Smooth muscle cell of the brain vasculature (primary cell): ENCODE results near the gene RIMBP2.

Experiments
- DNase-seq: peaks from one replicate; pipeline ENCODE4 v3.0.0-alpha.2; 2012; ENCODE audit warnings: low read depth, low spot score

RIMBP2 gene

DNA sequence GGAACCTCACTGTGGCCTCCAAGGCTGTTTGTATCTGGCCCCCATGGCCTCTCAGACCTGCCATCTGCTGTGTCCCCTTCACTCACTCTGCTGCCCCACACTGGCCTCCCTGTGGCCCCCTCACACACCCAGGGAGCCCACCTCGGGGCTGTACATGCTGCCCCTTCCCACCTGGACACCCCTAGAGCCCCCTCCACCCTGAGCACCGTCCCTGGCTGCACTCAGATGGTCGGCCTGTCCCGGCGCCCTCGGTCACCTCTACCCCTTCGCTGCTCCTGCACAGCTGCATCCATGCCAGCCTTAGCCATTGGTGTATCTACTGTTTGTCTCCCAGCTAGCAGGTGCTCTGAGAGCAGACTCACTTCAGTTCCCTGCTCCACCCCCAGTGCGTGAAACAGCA lies 144.4 kb downstream of the RIMBP2 start:
- DNase-seq = no peak

DNA sequence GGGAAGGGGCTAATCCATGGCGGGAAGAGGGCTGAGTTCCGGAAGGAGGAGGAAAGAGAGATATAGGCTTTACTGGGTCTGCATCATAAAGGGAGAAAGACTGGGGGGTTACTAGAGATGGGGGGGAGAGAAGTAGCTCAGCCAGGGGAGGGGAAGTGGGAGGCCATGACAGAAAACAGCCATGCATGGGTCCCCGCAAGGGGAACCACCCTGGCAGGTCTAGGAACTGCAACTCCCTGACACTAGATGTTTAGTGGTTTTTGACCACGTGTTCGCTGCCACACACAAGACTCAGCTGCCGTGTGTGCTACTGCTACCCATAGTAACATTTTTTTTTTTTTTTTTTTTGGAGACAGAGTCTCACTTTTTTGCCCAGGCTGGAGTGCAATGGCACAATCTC lies 145.0 kb downstream of the RIMBP2 start:
- DNase-seq = no peak

DNA sequence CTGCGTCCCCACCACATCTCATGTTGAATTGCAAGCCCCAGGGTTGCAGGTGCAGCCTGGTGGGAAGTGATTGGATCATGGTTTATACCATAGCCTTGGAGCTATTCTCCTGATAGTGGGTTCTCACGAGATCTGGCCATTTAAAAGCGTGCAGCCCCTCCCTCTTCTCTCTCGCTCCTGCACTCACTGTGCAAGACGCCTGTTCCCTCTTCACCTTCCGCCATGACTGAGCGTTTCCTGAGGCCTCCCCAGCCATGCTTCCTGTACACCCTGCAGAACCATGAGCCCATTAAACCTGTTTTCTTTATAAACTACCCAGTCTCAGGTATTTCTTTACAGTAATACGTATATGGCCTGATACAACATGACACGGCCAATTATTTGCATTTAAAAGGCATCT lies 146.6 kb downstream of the RIMBP2 start:
- DNase-seq = no peak

DNA sequence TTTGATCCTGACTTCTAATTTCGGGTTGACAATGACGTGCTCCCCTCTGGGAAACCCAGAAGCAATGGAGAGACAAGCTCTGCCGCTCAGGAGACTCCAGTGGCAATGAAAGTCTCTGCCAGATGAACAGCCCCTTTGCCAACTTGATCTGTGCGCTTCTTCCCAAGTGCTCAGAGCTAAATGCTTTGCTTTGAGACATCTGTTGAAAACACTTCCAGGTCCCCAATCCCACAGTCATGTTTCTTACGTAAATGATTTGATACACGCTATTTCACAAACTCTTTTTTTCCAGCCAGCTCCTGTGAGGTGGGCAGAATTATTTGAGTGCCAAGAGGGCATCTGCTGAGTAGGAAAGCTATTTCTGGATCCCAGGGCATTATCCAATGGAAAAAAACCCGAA lies 147.6 kb downstream of the RIMBP2 start:
- DNase-seq = no peak

DNA sequence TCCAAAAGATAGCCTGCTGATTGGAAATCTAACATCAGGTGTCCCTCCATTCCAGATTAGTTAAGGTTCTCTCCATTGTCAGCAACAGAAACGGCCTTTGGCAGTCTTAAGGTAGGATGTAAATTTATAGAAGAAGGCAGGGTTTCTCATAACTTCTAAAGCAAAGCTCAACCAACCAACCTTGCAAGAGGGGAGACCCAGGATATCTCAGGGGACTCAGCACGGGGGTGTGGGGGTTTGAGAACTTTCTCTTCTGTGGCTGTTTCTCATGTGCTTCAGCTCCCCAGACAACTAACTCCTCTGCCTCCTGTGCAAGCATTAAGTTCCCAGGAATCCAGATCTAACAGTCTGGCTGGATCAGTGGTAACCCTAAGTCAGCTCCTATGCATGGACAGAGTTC lies 148.1 kb downstream of the RIMBP2 start:
- DNase-seq = no peak

DNA sequence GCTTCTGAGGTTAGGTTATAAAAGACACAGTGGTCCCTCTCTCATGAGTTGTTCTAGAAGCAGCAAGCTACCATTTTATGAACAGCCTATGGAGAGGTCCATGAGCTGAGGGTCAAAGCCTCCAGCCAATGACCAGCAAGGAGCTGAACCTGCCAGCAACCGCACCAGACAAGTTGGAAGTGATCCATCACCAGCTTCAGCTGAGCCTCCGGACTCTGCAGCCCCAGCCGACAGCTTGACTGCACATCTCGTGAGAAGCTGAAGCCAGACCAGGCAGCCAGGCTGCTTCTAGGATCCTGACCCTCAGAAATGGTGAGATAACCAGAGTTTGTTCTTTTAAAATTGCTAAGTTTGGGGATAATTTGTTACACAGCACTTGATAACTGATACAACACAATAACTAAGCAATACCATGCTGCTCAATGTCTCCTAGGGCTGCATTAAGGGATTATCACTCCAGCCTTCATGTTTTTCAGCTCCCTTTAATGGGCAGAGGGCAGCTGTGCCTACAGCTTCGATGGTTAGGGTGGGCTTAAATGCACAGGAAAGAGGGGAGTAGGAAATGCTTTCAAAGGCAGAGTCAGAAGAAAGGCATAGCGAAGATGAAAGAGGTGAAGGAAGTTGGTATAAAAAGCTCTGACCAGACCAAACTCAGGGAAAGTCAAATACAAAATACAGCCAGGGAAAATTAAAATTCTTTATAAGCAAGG lies 149.5 kb downstream of the RIMBP2 start:
- DNase-seq = no peak

DNA sequence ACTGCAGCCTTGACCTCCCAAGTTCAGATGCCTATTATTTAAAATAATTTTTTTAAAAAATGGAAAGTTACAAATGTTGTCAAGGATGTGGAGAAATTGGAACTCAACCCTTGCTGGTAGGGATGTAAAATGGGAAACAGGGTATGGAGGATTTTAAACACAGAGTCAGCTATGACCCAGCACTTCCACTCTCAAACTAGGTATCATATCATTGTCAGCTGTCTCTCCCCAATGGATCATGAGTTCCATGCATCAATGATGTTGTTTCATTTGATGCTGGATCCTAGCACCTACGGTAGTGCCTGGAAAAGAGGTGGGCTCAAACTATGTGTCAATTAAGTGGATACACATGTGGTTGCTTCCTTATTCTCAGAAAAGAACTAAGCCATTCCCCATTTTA lies 150.9 kb downstream of the RIMBP2 start:
- DNase-seq = no peak

DNA sequence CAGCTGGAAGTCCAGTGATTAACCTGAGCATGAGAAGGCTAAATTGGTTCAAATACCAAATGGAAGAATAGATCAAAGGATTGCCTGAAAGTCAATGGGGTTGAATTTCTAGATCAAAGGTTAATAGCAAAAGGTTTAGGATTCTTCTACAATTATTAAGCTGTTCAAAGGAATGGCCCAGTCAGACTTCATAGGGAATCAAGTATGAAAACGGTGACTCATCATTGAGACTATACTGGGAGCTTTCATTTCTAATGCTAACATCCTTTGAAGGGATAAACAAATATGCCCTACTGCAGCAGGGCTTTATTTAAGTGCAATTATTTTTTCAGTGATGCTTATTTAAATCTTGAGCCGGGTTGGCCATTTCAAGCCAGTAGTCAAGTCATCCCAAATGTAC lies 152.8 kb downstream of the RIMBP2 start:
- no peak for DNase-seq

DNA sequence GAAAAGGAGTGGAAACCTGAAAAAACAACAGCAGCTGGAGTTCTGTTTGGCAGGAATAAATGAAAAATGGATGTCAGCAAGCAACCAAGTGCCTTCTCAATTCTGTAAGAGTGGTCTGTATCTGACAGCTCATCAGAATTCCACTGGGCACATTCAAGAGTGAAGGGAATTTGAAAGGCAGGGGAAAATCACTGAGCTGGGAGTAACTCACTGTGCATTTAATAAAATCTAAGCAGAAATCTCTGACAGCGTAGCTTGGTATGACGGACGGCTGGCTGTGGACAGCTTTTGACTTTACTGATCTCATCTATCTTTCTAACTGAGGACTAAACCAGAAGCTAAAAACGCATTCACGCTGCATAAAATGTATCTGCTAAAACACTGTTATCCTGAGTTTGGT lies 153.4 kb downstream of the RIMBP2 start:
- DNase-seq = no peak

DNA sequence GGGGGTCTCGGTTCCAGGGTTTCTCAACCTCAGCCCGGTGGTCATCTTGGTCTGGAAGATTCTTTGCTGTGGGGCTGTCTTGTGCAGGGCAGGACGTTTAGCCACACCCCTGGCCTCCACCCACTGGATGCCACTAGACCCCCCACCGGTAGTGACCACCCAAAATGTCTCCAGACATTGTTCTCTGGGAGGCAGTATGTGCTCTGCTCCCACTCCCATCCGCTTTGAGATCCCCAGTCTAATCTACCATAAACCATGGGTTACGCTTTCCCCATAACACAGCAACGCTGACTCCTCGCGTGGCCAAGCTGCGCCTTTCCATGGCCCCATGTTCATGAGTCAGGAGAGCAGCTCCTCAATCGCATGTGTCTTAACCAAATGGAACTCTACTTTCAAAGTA lies 155.8 kb downstream of the RIMBP2 start:
- DNase-seq = no peak

DNA sequence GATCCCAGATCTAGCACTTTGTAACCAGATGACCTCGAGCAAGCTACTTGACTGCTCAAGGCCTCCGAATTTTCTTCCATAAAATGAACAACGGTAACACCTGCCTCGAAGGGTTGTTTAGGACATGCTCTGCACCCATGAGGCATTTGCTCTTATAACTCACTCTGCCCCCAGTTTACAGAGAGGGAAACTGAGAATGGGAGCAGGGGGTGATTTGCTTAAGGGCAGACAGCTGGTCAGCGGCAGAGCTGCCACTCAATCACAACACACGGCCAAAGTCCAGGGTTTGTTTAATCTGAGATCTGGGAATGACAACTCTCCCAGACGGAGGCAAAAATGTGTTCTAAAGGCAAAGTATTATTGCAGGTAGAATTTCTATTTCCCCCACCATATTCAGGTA lies 156.3 kb downstream of the RIMBP2 start:
- no peak for DNase-seq

DNA sequence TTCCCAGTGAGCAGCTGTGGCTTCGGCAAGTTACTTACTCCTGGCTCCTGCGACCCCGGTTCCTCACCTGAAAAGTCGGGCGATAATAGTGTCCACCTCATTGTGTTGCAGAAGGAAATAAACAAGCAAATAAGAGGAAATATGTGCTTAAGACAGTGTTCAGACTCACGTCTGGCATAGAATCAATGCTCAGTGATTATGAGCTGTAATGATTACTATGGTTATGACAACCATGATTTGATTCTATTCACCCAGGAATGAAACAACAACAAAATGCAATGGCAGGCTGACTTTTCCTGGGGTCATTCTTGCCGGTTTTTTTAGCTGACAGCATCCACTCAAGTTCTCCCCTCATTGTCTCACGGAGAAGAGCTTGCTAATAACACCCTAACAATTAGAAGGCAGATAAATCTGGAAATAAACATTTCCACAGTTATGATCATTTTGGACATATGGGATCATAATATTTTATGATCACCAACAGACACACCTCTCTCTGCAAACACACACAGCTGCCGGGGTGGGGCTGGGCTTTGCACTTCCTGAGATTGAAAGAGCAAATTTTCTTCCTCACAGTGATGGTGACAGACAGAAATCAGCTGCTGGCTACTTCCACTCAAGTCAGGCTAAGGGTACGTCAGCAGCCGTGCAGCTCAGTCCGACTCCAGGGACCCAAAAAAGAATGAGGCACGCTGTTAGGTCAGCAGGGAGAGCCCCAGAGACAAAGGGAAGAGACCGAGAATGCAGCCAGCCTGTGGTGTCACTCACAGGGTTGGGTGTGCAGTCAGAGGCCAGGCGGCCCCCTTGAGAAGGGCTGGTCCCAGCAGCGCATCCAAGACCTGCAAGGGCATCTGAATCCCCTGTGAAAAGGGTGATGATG lies 158.0 kb downstream of the RIMBP2 start:
- DNase-seq = no peak

DNA sequence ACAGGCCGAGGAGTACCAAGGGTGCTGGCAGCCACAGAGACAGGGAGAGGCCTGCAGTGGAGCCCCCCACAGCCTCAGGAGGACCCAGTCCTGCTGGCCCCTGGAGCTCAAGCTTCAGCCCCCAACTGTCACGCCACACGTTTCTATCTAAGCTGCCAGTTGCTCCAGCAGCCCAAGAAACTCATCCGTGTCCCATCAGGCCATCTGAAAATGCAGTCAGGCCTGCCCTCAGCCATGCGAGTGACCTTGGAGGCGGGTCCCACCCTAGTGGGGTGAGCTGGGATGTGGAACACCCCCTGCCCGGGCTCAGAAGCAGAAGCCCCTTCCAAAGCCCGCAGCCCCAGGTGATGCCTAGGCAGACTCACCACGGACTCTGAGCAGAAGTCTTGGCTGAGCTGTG lies 158.9 kb downstream of the RIMBP2 start:
- DNase-seq = no peak

DNA sequence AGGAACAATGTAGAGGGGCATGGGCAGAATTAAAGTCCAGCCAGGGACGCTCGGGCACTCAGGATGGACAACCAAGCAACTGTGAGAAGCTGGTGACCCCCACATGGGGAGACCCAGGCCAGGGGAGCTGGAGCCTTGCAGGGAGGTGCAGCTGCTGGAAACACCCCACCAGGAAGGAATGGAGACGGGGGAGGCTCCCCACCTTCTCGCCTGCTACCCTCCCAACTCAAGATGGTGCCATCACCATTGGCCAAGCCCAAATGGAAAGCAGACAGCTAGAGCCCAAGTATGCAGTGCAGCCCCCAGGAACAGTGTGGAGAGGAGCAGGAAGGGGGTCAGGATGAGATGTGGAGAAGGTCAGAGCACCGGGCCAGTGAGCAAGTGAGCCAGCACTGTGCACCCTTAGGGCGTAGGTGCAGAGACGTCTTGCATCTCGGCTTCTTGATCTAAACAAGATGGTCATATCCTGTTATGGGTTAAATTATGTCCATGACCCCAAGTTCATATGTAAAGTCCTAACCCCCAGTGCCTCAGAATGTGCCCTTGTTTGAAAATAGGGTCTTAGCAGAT lies 159.5 kb downstream of the RIMBP2 start:
- no peak for DNase-seq

DNA sequence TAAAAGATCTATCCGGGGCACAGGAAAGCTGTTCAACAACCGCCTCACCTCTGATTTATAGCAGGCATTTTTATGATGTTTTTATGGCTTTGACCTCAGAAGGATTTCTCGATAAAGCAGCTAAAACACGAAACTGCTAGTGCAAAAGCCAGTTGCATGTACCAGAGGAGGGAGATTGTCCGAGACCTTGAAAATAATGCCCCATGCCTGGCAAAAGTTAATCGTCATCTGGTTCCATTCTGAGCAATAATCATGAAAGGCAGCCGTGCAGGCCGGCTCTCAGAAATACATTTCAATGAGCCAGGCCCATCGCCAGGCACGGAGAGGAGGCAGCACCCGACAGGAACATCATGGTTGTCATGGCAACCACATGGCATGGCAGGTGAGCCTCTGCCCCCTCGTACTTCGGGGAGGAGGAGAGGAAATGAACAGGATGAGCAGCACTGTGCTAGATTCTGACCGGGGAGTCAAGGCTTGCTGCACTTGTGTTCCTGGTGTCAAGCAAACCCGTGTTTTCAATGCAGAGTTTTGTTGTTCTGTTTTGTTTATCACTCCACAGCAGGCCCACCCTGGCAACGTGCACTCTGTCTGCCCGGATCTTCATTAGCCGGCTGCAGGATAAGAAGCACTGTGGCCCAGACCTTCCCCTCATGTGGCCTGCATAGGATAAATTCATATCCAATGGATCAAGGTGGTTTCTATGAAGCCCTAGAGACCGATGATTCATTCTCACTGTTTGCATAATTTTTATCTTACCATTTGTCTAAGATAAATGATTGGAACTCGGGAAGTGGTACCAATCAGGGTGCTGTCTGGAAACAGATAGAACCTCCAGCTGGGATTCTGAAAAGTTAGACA lies 160.2 kb downstream of the RIMBP2 start:
- DNase-seq = no peak

DNA sequence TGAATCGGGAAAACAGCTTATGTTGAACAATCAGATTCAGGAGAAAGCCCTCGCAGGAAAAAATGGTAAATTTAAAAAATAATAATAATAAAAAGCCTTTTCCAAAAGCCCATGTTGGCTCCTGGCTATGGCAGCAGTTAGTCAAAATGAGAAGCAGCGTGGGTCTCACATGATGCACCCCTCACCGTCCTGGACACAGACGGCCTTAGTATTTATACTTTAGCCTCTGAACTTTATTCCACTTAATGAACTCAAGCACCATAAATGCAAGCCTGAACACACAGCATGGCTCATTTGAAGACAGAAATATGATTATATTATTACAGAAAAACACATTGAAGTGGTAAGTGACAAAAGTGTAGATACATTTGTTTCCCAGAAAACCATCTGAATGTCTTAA lies 160.9 kb downstream of the RIMBP2 start:
- DNase-seq = no peak

DNA sequence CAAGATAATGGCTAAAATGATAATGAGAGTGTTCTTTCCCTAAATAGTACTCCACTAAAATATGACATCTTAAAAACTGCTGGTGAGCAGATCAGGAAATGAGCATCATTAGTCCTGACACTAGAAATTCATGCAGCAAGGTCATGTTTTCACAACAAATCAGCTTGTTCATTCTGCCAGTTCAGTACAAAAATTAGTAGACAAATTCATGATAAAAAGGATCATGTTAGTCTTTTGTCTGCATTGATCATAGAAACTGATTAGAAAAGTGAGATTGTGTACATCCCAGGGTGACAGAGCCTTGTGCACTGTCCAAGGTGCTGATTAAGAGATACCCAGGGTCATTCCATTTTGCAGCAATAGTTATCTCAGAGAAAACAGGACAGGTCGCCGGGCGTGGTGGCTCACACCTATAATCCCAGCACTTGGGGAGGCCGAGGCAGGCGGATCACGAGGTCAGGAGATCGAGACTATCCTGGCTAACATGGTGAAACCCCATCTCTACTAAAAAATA lies 163.6 kb downstream of the RIMBP2 start:
- no peak for DNase-seq

DNA sequence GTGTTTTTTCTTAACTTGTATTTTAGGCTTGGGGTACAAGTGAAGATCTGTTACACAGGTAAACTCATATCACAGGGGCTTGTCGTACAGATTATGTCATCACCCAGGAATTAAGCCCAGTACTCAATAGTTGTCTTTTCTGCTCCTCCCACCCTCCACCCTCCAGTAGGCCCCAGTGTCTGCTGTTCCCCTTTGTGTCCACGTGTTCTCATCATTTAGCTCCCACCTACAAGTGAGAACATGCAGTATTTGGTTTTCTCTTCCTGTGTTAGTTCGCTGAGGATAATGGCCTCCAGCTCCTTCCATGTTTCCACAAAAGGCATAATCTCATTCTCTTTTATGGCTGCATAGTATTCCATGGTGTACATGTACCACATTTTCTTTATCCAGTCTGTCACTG lies 166.7 kb downstream of the RIMBP2 start:
- no peak for DNase-seq

DNA sequence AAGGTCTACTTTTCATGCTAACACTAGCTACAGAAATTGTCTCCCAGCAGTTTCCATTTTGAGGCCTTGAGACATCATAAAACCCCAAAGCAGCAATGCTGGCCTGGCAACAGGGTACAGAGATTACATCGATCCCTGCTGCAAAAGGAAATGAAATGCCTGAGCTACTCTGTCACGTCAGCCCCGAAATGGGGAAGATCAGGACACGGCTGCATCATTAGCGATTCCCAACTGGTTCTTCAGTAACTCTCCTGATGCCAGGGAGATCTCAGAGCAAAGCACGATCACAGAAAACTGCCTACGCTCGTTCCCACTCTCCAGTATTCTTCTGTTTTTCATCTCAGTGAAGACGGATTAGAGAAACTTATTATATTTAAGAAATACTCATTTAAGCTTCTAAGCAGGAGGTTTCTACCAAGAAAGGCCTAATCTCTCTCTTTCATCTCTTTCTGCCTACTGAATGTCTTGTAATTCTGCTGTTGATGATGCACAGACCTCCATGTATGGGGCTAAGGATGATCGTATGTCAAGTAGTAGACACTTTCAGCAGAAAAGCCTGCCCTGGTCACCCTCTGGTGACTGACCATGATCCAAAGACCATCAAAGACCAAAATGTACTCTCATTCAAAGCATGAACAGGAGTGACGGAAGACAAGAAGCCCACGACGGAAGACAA lies 168.5 kb downstream of the RIMBP2 start:
- no peak for DNase-seq

DNA sequence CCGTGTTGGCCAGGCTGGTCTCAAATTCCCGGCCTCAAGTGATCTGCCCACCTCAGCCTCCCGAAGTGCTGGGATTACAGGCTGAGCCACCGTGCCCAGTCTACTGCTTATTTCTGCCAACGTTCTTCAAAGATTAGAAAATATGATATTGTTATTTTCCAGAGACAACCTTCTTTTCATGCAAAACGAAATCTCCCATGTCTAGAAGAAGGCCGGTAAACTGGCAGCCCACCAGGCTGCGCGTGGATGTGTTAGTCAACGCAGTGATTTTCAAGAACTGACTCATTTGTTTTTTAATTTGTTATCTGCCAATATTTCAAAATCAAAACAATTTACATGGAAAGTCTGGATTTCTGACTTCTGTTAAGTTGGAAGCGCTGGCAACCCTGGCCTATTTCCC lies 169.6 kb downstream of the RIMBP2 start:
- no peak for DNase-seq

DNA sequence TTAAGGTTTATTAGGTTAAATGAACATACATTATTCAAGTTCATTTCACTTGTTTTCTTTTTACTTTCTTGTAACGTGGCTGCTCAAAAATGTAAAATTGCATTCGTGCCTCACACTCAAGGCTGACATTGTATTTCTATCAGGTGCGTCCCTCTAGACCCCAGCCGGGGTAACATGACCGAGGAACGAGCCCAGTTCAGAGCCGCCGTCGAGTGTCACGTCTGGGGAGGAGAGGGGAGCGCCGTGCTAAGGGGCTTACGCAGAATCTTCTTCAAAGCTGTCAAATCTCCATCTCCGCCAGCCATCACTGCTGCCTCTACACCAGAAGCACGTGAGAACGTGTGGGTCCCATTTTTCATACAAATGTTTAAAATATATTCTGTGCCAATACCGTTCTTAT lies 170.6 kb downstream of the RIMBP2 start:
- no peak for DNase-seq
